ENCODE results near the gene TBX19.
A peak's percentile ranks its signal among the peaks of the same experiment; 100 is the strongest.

The TBX19 gene

GRCh38 chr1:168297019-168297730 is 16.5 kb downstream of the TBX19 start:
- no peaks in the 10 kb centered on the region for H3K36me3 ChIP-seq (ENCODE audit: control insufficient read depth in 2 of 2, insufficient read depth in 1 of 2, low read length in 2 of 2)
- CTCF ChIA-PET = no interaction called here
- H3K4me1 ChIP-seq (ENCODE audit: control insufficient read depth, insufficient read depth, low read length) = no peaks in the 10 kb centered on the region
- POLR2A ChIA-PET = no interaction called here
- no peak for TF ChIP-seq ZNF449 (tag by site-specific recombination; IDR thresholded peaks at IDR 0.05)
- no peak for TF ChIP-seq ZNF350 (tag by site-specific recombination; IDR thresholded peaks at IDR 0.05)
- TF ChIP-seq ZNF660 (tag by site-specific recombination; IDR thresholded peaks at IDR 0.05) = no peak
- no peak for TF ChIP-seq HOXC10 (CRISPR knock-in tag; IDR thresholded peaks at IDR 0.05)
- TF ChIP-seq ZNF530 (tag by site-specific recombination; IDR thresholded peaks at IDR 0.05; ENCODE audit: low read depth) = no peak
- no peak for TF ChIP-seq TCF7L2 (IDR thresholded peaks at IDR 0.05; ENCODE audit: borderline replicate concordance, low read depth, low read length)
- no peak for TF ChIP-seq ZNF214 (tag by site-specific recombination; IDR thresholded peaks at IDR 0.05; ENCODE audit: borderline replicate concordance)
- TF ChIP-seq ZNF416 (tag by site-specific recombination; IDR thresholded peaks at IDR 0.05) = no peak
- TF ChIP-seq ZNF580 (tag by site-specific recombination; IDR thresholded peaks at IDR 0.05) = no peak
- no peak for TF ChIP-seq ZNF513 (tag by site-specific recombination; IDR thresholded peaks at IDR 0.05)
- no peak for TF ChIP-seq ZBTB26 (tag by site-specific recombination; optimal IDR thresholded peaks at IDR 0.05)
- TF ChIP-seq ZEB2 (tag by site-specific recombination; IDR thresholded peaks at IDR 0.05) = no peak
- H3K4me3 ChIP-seq (ENCODE audit: low read depth, low read length) = no peak overlapping the region
- H3K27ac ChIP-seq (ENCODE audit: extremely low read depth, low read depth, low read length) = no peak overlapping the region
- no peaks in the 10 kb centered on the region for H3K9me3 ChIP-seq (ENCODE audit: control insufficient read depth, insufficient read depth, low read depth, low read length)

GRCh38 chr1:168298446-168298845 is 17.8 kb downstream of the TBX19 start:
- TF ChIP-seq REST (tag by site-specific recombination; IDR thresholded peaks at IDR 0.05) (no peak), KLF16 (tag by site-specific recombination; IDR thresholded peaks at IDR 0.05) (no peak), ZNF549 (tag by site-specific recombination; IDR thresholded peaks at IDR 0.05) (no peak), ZNF366 (tag by site-specific recombination; conservative IDR thresholded peaks at IDR 0.05) (peak; percentile 66), PRDM1 (tag by site-specific recombination; IDR thresholded peaks at IDR 0.05) (peak; percentile 89), SP3 (tag by site-specific recombination; IDR thresholded peaks at IDR 0.05) (no peak), ZNF202 (tag by site-specific recombination; IDR thresholded peaks at IDR 0.05; ENCODE audit: borderline replicate concordance) (no peak), ZNF777 (tag by site-specific recombination; IDR thresholded peaks at IDR 0.05; ENCODE audit: borderline replicate concordance) (no peak), INSM2 (tag by site-specific recombination; IDR thresholded peaks at IDR 0.05) (no peak), ZNF530 (tag by site-specific recombination; IDR thresholded peaks at IDR 0.05; ENCODE audit: low read depth) (no peak), HIC1 (tag by site-specific recombination; IDR thresholded peaks at IDR 0.05) (no peak)
- CTCF ChIA-PET = no interaction called here

More at GRCh38 chr1:168298446-168298845, 17.8 kb downstream of the TBX19 start:
- POLR2A ChIA-PET = interaction anchor here (0.6 to 0.7 kb wide), 2 partner anchors 52 to 110 kb away, joined by 3 read pairs; no protein-coding TSS in a partner anchor
- Histone ChIP-seq H3K4me3 (ENCODE audit: low read depth, low read length) (no peak overlapping the region), H3K4me1 (ENCODE audit: control insufficient read depth, insufficient read depth, low read length) (no peaks in the 10 kb centered on the region), H3K36me3 (ENCODE audit: control insufficient read depth in 2 of 2, insufficient read depth in 1 of 2, low read length in 2 of 2) (no peaks in the 10 kb centered on the region), H3K27ac (ENCODE audit: extremely low read depth, low read depth, low read length) (no peak overlapping the region), H3K9me3 (ENCODE audit: control insufficient read depth, insufficient read depth, low read depth, low read length) (no peaks in the 10 kb centered on the region)
